Endothelial cell of umbilical vein (primary cell): ENCODE measurements around the gene PEAK3. TPM values are rescaled to one million over a fixed set of nuclear protein-coding genes. Genes with fewer than 3 reads are reported as not detected.

Source experiments
- BruUV-seq: library from RNA; stranded (reverse); fragments of 400-500 nt; replicated peaks from 2 replicates; lab custom pipeline; 2021; lab: Mats Ljungman, UMichigan
- CTCF ChIA-PET: fragments of 300-600, 350-600 bp; sonication (Branson Sonifier 250); formaldehyde crosslinking; loops from one replicate; lab custom pipeline; 2021; ENCODE audit warnings: antibody characterized with exemption, inconsistent platforms; lab: Charles Lee
- POLR2A ChIA-PET: fragments of 300-600, 350-600 bp; sonication (Branson Sonifier 250); formaldehyde crosslinking; loops from one replicate; lab custom pipeline; 2021; ENCODE audit warnings: antibody characterized with exemption, inconsistent platforms; lab: Charles Lee
- DNase-seq: peaks from one replicate; pipeline ENCODE4 v3.0.0-alpha.2; 2011; ENCODE audit warnings: low read depth, low spot score
- FAIRE-seq: peaks from 2 replicates; lab custom pipeline; 2011; peaks lifted over from hg19 to GRCh38; lab: Jason Lieb, UNC
- H2AFZ ChIP-seq: 2 replicates; pipeline ENCODE4 v1.6.0; 2012; ENCODE audit warnings: low read depth, low read length, control low read depth, inconsistent platforms
- H3K27ac ChIP-seq: 2 replicates; pipeline ENCODE4 v1.5.1; 2011; ENCODE audit warnings: low read depth, mild to moderate bottlenecking, control low read depth, low read length, moderate library complexity; ENCODE audit not compliant: insufficient read depth
- H3K27me3 ChIP-seq, 2 experiments: 2 replicates each; pipeline versions ENCODE4 v1.6.0 to v1.6.1; 2011; ENCODE audit warnings: low read length in 2 of 2, mixed read lengths in 1 of 2; ENCODE audit not compliant: control insufficient read depth in 2 of 2, insufficient read depth in 2 of 2
- H3K36me3 ChIP-seq, 2 experiments: 2 replicates in 1 of 2; 3 replicates in 1 of 2; pipeline ENCODE4 v1.5.1; 2011; ENCODE audit warnings: low read length in 2 of 2, mild to moderate bottlenecking in 1 of 2, moderate library complexity in 1 of 2; ENCODE audit not compliant: control insufficient read depth in 2 of 2, insufficient read depth in 2 of 2; ENCODE audit errors: extremely low read depth in 1 of 2
- H3K4me1 ChIP-seq: 3 replicates; pipeline ENCODE4 v1.5.1; 2011; ENCODE audit warnings: mild to moderate bottlenecking, low read length; ENCODE audit not compliant: control insufficient read depth, insufficient read depth; ENCODE audit errors: extremely low read depth
- H3K4me2 ChIP-seq: 2 replicates; pipeline ENCODE4 v1.6.1; 2011; ENCODE audit warnings: low read length, control low read depth, mixed read lengths; ENCODE audit not compliant: insufficient read depth
- H3K4me3 ChIP-seq, 3 experiments: fragments of 200-600 bp in 1 of 3; sonication (generic), shearing (Covaris generic) in 1 of 3; replicated peaks in 1 of 3; 2 replicates each; pipeline ENCODE4 v1.5.1; 2011 to 2016; ENCODE audit warnings: control low read depth in 3 of 3, low read length in 3 of 3, mild to moderate bottlenecking in 2 of 3, inconsistent platforms in 1 of 3, low read depth in 1 of 3, moderate library complexity in 1 of 3; ENCODE audit not compliant: insufficient read depth in 1 of 3
- H3K79me2 ChIP-seq: 2 replicates; pipeline ENCODE4 v1.6.0; 2012; ENCODE audit warnings: low read length, inconsistent platforms; ENCODE audit not compliant: control insufficient read depth, insufficient read depth
- H3K9ac ChIP-seq: replicated peaks from 2 replicates; pipeline ENCODE3; 2011; ENCODE audit warnings: low read length, control low read depth; ENCODE audit not compliant: insufficient read depth; ENCODE audit errors: extremely low read depth
- H3K9me1 ChIP-seq: replicated peaks from 3 replicates; pipeline ENCODE4 v1.6.0; 2011; ENCODE audit warnings: mild to moderate bottlenecking, low read length; ENCODE audit not compliant: control insufficient read depth, insufficient read depth; ENCODE audit errors: extremely low read depth
- H3K9me3 ChIP-seq: replicated peaks from 2 replicates; pipeline ENCODE4 v1.5.1; 2012; ENCODE audit warnings: low read length, inconsistent platforms; ENCODE audit not compliant: control insufficient read depth, insufficient read depth
- H4K20me1 ChIP-seq: replicated peaks from 2 replicates; pipeline ENCODE3; 2011; ENCODE audit warnings: mild to moderate bottlenecking, low read length; ENCODE audit not compliant: control insufficient read depth, insufficient read depth; ENCODE audit errors: extremely low read depth
- EZH2 ChIP-seq: IDR thresholded peaks from 2 replicates; pipeline ENCODE4 v1.6.1; 2012; ENCODE audit warnings: borderline replicate concordance, low read depth, mild to moderate bottlenecking, moderate library complexity, low read length, inconsistent platforms; ENCODE audit not compliant: severe bottlenecking
- FOS ChIP-seq: IDR thresholded peaks from 2 replicates; pipeline ENCODE4 v1.6.1; 2011; ENCODE audit warnings: mild to moderate bottlenecking, low read length, moderate library complexity, borderline replicate concordance; ENCODE audit not compliant: insufficient read depth
- GATA2 ChIP-seq: IDR thresholded peaks from 2 replicates; pipeline ENCODE4 v1.7.0; 2011; ENCODE audit warnings: low read depth, mild to moderate bottlenecking, moderate library complexity, mixed read lengths, low read length; ENCODE audit not compliant: insufficient read length, insufficient read depth
- JUN ChIP-seq: IDR thresholded peaks from 2 replicates; pipeline ENCODE4 v1.6.1; 2011; ENCODE audit warnings: borderline replicate concordance, low read depth; ENCODE audit not compliant: insufficient read length, insufficient read depth
- MAX ChIP-seq: IDR thresholded peaks from 2 replicates; pipeline ENCODE4 v1.6.1; 2011; ENCODE audit not compliant: insufficient read depth, insufficient read length
- MYC ChIP-seq: IDR thresholded peaks from one replicate; pipeline ENCODE4 v1.6.1; 2011; ENCODE audit warnings: mild to moderate bottlenecking, low read depth, low read length
- POLR2A ChIP-seq: IDR thresholded peaks from 2 replicates; pipeline ENCODE4 v1.6.1; 2012; ENCODE audit warnings: low read depth, mild to moderate bottlenecking, control low read depth, low read length
- POLR2AphosphoS5 ChIP-seq: IDR thresholded peaks from 2 replicates; pipeline ENCODE4 v1.6.1; 2012; ENCODE audit warnings: low read depth, mild to moderate bottlenecking, control low read depth, low read length, moderate library complexity; ENCODE audit not compliant: insufficient read depth
- dilution Hi-C: fragments of 300-500 bp; cut with MboI; formaldehyde crosslinking; loops from one replicate; pipeline ENCODE4 v1.15.0; 2019; ENCODE audit warnings: low sequenced_read_pairs; ENCODE audit not compliant: extremely low pct_ligation_motif_present
- intact Hi-C: fragments of 100-400 bp; cut with micrococcal nuclease; formaldehyde crosslinking; loops from one replicate; pipeline ENCODE4 v1.10.0; 2022
- polyA plus RNA-seq, 4 experiments: library from polyadenylated mRNA; depleted of rRNA in 3 of 4; stranded (reverse) in 3 of 4; unstranded in 1 of 4; fragments of >200 nt; gene quantifications; 2 replicates each; pipeline versions ENCODE4 v1.2.1 to v1.2.3, GENCODE V29; 2011 to 2012; ENCODE audit warnings: missing spikeins in 1 of 4
- total RNA-seq: library from RNA; stranded (reverse); gene quantifications from 2 replicates; pipeline ENCODE4 v1.2.3, GENCODE V29; 2021
- TF ChIP-seq, protein P1 (sequence below), 2 donors: IDR thresholded peaks; 1 replicate in 1 of 2; 2 replicates in 1 of 2; pipeline ENCODE4 v1.5.1; 2011; ENCODE audit warnings: low read length in 2 of 2, mild to moderate bottlenecking in 2 of 2, moderate library complexity in 2 of 2, control low read depth in 1 of 2, inconsistent platforms in 1 of 2, low read depth in 1 of 2; ENCODE audit not compliant: insufficient read depth in 1 of 2; ENCODE audit errors: extremely low read depth in 1 of 2

Gene PEAK3
- total and polyA plus RNA-seq, 2 donors (not counting 3 experiments of a cell fraction or from before 2014, with no cell fraction given), result 0.03 TPM; not detected in 1

GRCh38 chr19:2244486-2244885 lies 37.5 kb downstream of the PEAK3 start:
- Histone ChIP-seq H3K9me1 (no peaks in the 10 kb centered on the region), H3K36me3 (peaks cover 25 to 52% of the 10 kb centered on the region in 2 experiments), H4K20me1 (no peaks in the 10 kb centered on the region), H3K4me3 (no peak overlapping the region), H3K27me3 (no peaks in the 10 kb centered on the region), H3K9ac (no peak overlapping the region), H2AFZ (no peak overlapping the region), H3K9me3 (no peaks in the 10 kb centered on the region), H3K4me1 (peaks cover 25% of the 10 kb centered on the region), H3K79me2 (peaks cover 46% of the 10 kb centered on the region), H3K4me2 (no peak overlapping the region), H3K27ac (no peak overlapping the region)
- POLR2A ChIA-PET, result no interaction called here
- FAIRE-seq, result no peak
- CTCF ChIA-PET, result no interaction called here
- dilution Hi-C loops, result no loop called here
- TF ChIP-seq JUN (no peak), POLR2AphosphoS5 (no peak), POLR2A (no peak), FOS (no peak), MAX (no peak), EZH2 (no peak)
- no TSS peak for BruUV-seq
- intact Hi-C loops, result no loop called here
- no peak for DNase-seq

DNA sequence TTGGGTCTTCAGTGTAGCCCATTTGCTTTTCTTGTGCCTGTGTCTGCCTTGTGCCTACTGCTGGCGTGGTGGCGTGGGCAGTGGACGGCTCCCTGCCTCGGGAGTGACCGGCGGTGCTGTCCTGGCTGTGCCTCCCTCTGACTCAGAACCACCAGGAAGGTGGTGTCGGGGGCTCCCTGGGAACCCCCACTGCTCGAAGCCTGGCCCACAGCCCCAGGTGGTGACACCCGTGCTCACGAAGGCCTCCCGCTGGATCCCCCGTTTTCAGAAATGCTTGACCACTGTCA lies 37.9 kb downstream of the PEAK3 start:
- DNase-seq (no peak), FAIRE-seq (no peak)
- peaks cover 29% of the 10 kb centered on the region for H3K4me1 ChIP-seq
- peaks cover 25 to 52% of the 10 kb centered on the region in 2 experiments for H3K36me3 ChIP-seq
- no peak overlapping the region for H3K27ac ChIP-seq
- no peak overlapping the region for H3K9ac ChIP-seq
- no peaks in the 10 kb centered on the region for H4K20me1 ChIP-seq
- H3K79me2 ChIP-seq, result peaks cover 46% of the 10 kb centered on the region
- no peak overlapping the region for H2AFZ ChIP-seq
- ChIA-PET POLR2A (no interaction called here), CTCF (no interaction called here)
- no peak overlapping the region for H3K4me3 ChIP-seq
- H3K4me2 ChIP-seq, result no peak overlapping the region
- no TSS peak for BruUV-seq
- H3K9me1 ChIP-seq, result no peaks in the 10 kb centered on the region
- dilution Hi-C loops, result no loop called here
- no peaks in the 10 kb centered on the region for H3K27me3 ChIP-seq
- TF ChIP-seq EZH2, result no peak
- TF ChIP-seq, protein P1, sequence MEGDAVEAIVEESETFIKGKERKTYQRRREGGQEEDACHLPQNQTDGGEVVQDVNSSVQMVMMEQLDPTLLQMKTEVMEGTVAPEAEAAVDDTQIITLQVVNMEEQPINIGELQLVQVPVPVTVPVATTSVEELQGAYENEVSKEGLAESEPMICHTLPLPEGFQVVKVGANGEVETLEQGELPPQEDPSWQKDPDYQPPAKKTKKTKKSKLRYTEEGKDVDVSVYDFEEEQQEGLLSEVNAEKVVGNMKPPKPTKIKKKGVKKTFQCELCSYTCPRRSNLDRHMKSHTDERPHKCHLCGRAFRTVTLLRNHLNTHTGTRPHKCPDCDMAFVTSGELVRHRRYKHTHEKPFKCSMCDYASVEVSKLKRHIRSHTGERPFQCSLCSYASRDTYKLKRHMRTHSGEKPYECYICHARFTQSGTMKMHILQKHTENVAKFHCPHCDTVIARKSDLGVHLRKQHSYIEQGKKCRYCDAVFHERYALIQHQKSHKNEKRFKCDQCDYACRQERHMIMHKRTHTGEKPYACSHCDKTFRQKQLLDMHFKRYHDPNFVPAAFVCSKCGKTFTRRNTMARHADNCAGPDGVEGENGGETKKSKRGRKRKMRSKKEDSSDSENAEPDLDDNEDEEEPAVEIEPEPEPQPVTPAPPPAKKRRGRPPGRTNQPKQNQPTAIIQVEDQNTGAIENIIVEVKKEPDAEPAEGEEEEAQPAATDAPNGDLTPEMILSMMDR (IDR thresholded peaks at IDR 0.05; ENCODE audit: extremely low read depth in 1 of 2, insufficient read depth in 1 of 2, low read depth in 1 of 2, low read length in 2 of 2), result no peak
- TF ChIP-seq MAX, result no peak
- no peak for TF ChIP-seq POLR2AphosphoS5
- no peak for TF ChIP-seq GATA2
- TF ChIP-seq MYC, result no peak
- TF ChIP-seq POLR2A, result no peak
- intact Hi-C loops, result no loop called here
- no peaks in the 10 kb centered on the region for H3K9me3 ChIP-seq
